ENCODE measurements around the gene NAT9.

NAT9 gene

DNA sequence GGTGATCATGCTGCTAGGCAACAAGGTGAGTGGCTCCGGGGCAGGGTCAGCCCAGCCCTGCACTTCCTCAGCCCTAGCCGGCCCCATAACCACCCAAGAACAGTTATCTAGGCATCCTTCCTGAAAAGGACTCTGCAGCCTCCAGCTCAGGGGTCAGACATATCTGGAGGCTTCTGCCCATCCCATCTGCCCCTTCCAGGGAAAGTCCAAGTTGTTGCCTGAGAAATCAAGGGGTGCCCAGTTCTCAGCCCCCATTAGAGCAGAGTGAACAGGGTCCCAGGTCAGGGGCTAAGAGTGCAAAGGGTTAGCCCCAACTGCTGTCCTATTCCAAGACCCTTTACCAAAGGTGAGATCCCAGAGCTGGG, 31.8 kb downstream of the NAT9 start:
- no peak for DNase-seq

DNA sequence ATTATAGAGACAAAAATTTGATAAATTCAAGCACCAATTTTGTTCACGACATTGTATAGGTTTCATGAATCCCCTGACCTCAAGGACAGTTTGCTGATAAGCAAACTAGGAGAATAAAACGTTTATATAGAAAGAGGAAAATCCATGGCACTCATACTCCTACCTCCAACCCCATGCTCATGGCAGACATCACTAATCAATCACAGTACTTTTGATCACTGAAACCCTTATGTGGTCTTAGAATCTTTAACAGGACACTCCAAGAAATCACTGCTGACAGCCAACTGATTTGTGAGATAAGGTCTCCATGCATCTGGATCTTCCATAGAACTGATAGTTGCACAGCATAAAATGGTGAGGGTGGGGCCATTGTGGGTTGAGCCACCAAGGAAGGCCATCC, 32.4 kb downstream of the NAT9 start:
- no peak for DNase-seq

DNA sequence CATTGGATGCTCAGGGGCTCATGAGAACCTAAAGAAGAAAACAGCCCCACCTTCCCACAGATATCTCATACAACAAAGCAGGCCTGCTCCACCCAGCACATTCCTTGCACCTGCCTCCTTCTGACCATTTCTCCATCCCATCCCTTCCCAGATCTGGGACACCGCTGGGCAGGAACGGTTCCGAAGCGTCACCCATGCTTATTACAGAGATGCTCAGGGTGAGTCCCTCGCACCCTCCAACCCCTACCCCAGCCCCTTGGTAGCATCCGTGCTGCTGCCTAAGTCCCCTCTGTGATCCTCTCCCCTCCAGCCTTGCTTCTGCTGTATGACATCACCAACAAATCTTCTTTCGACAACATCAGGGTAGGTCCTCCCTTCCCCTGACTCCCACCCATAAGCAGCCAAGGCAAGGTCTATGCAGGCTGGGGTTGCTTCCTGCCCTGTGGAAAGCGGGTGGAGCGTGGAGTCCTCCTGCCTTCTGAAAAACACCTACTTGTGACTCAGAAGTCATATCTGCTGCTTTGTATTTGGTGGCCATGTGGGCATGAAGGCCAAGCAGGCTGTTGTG, 33.1 kb downstream of the NAT9 start:
- DNase-seq: no peak

DNA sequence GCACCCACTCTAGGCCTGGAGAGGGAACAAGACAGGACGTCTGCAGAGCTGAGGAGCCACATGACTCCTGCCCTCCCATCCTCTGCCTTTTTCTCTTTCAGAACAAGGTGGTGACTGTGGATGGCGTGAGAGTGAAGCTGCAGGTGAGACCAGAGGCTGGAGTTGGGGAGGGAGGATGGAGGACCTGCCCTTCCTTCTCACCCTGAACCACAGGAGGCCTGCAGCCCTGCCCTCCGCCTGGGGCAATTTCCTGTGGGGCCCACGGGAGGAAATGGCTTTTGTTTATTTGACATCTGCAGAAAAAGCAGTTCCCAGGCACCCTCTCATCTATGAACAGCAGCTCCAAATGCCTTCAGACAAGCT, 34.0 kb downstream of the NAT9 start:
- DNase-seq: no peak

DNA sequence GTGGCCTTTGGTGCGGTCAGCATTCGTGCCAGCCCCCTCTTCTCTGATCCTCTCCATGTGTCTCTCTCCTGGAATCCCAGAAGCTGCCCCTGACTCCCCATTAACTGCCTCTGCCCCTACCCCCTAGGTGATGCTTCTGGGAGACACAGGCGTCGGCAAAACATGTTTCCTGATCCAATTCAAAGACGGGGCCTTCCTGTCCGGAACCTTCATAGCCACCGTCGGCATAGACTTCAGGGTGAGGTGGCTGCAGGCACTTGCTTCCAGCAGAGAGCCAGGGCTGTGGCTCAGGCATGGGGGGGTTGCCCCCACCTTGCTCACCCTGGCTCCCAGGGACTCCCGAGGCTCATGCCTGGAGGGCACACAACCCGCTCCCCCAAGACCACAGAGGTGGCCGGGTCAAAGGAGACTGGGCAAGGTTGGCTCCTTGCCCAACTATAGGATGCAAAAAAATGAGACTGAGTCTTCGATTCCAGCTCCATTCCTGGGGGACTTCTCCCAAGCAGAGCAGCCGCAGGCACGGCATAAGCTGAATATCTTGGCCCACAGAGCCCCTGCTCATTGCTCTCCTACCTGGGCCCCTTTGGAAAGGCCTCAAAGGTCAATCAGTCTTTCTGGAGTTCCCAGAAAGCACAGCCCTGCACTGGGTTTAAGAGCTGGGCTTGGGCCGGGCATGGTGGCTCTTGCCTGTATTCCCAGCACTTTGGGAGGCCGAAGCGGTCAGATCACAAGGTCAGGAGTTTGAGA, 35.3 kb downstream of the NAT9 start:
- DNase-seq: no peak

DNA sequence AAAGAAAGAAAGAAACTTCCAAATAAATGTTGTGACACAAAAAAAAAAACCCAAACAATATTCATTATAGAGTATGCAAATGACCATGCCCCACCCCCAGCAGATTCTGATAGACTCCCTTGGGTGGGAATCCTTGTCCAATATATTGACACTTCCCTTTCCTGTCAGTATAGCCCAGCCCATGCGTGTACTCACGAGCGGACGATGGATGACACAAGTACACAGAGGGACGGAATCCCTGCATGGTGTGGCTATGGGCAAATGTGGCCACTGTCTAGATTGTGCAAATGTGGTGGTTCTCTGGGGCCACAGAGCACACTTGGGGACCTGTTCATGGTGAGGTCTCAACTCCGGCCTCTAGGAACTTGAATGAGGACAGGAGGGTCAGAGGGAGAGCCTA, 36.0 kb downstream of the NAT9 start:
- no peak for DNase-seq

DNA sequence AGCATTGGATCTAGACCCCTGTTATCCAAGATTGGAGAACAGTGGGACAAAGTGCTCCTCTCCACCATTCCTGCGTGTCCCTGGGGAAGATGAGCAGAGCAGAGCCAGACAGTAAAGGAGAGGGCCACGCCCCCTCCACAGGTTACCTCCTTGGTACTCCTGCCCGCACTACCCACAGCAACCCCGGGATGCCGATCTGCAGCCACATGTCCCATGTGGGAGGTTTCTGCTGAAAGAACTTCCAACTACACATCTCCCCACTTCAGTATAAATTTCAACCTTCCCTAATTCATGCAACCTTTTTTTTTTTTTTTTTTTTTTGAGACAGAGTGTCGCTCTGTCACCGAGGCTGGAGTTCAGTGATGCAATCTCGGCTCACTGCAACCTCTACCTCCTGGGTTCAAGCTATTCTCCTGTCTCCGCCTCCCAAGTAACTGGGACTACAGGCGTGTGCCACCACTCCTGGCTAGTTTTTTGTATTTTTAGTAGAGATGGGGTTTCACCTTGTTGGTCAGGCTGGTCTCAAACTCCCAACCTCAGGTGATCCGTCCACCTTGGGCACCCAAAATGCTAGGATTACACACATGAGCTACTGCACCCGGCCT, 36.8 kb downstream of the NAT9 start:
- no peak for DNase-seq

DNA sequence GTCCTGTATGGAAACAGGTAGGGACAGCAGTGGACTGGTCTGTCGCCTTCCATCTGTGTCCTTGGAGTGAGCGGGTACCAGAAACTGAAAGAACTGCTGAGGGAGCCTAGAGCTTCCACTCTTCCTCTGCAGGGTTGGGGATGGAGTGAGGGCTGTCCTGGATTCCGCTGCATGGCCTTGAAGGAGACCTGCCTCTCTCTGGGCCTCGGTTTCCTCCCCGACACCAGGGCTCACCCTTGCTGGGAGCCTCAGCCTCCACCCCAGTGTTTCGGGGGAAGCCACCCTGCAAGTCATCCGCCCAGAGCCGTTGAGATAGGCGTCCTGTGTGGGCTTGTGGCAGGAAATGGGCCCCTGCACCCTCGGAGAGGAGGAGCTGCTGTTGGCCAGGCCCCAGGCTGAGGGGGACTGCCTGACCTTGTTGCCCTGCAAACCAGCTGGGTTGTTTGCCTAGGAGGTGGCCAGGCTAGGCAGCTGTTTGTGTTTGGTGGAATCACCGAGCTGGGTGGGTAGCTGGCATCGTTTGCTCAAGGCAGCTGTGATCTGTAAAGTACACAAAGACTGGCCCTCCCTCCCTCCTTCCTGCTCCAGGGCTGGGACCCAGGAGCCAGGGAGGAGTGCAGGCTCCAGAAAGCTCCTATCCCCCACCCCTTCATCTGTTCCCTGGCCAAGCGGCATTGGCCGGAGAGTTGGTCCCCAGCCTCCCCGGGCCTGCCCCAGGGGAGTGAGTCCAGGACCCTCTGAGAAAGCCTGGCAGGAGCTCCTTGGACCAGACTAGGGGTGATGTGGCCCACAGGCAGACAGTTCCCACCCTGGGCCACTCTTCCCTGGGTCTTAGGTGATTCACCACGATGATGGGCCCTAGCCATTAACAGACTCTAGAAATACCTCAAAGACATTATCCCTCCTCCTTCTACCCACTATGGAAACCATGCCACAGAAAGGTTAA, 37.8 kb downstream of the NAT9 start:
- DNase-seq: peak; percentile 68

DNA sequence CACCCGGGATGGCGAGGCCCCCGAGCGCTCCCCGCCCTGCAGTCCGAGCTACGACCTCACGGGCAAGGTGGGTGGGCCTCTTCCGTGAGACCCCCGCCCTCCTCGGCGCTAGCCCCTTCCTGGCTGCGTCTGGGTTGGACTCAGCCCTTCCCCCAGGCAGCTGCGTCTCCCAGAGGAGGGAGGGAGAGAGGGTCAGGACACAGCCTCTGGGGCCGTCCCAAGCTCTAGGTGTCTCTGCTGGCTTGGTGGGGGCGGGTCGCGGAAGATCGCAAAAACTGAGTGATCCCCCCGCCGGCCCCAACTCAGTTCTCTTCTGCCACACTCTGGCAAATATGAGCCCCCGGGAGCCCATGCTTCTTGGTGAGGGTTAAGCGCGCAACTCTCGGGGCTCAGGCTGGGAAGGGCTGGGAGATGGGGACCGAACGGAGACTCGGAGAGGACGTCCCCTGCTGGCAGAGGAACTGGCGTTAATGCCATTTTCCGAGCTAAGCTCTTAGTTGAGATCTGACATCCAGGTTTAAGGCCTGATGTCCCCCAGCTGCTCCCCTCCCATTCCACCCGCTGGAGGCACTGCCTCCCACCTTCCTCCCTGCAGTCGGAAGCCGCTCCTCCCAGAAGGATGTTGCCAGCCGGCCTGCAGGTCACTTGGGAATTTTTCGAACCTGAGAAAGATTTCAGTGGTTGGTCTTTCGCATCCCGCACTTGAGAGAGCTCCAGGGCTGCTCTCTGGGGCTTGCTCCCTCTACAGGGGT, 38.7 kb downstream of the NAT9 start:
- peak; percentile 48 for DNase-seq

DNA sequence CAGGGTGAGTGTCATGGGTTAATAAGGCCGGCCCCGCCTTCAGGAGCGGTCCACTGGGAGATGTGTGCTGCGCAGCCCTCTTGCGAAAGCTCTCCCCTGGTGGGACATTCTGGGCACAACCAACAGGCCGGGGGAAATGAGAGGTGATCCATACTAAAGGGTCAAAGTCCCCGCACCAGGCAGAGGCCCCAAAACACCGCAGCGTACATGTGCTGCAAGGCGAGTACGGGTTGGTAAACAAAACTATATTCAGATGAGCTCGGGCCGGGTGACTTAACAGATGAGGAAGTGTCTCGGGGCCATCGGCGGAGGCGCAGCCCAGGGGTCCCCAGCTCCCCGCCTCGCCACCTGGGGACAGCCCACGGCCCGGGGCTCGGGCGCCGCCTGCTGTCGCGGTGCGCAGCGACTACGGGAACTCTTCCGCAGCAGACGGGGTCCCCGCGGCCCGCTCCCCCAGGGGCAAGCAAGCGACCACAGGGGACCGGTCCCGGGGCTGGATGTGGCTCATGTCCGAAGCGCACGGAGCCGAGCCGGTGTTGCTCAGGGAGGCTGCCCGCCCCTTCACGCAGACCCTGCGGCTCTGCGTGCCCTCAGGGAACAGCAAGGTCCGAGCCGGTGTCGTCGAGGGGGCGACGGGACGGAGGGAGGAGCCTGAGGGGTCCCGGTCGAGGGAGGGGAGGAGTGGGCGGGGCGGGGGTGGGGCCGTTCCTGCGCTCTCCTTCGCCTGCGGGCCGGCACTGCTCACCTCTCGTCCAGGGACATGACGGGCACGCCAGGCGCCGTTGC, 39.4 kb downstream of the NAT9 start, which contains the start of gene RAB37:
Gene RAB37, plus strand, starts transcription at position 744 of the 786 bp plus-strand sequence. Its CDS starts 17 bp downstream, at position 761.
- peak; percentile 49 for DNase-seq

DNA sequence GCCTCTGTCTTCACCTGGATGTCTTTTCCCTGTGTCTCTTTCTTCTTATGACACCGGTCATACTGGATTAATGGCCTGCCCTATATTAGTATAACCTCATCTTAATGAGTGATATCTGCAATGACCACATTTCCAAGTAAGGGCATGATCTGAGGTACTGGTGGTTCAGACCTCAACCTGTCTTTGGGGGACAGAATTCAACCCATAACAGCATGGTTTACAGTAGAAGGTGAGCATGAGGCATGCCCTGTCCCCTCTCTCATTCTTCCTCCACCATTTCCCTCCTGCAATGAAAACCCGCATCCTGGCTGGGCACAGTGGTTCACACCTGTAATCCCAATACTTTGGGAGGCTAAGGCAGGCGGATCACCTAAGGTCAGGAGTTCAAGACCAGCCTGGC, 41.9 kb downstream of the NAT9 start:
- DNase-seq: no peak

DNA sequence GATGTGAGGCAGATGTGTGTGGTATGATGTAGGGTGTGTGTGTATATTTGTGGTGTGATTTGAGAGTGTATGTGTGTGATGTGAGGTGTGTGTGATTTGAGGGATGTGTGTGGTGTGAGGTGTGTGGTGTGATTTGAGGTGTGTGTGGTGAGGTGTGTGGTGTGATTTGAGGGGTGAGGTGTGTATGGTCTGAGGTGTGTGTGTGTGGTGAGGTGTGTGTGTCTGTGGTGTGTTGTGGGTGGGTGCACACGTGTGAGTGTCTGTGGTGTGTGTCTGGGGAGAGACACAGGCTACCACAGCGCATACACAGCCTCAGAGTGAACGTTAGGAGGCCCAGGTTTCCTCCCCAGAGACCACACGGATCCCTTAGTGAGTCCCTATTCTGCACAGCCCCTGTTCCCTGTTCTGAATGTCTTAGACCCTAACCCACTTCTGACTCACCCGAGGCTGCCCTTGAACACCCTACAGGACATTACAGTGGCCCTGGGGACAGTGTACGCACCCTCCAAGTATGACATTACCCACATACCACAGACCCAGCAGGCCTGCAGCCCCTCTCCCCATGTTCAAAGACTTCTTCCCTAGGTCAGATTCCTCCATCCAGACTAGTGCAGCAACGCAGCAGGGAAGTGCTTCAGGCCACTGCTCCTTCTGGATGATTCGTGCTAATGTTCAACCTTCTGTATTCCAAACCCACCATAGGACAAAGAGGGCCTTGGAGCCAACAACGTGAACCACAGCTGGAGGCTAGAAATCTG, 42.6 kb downstream of the NAT9 start:
- no peak for DNase-seq

DNA sequence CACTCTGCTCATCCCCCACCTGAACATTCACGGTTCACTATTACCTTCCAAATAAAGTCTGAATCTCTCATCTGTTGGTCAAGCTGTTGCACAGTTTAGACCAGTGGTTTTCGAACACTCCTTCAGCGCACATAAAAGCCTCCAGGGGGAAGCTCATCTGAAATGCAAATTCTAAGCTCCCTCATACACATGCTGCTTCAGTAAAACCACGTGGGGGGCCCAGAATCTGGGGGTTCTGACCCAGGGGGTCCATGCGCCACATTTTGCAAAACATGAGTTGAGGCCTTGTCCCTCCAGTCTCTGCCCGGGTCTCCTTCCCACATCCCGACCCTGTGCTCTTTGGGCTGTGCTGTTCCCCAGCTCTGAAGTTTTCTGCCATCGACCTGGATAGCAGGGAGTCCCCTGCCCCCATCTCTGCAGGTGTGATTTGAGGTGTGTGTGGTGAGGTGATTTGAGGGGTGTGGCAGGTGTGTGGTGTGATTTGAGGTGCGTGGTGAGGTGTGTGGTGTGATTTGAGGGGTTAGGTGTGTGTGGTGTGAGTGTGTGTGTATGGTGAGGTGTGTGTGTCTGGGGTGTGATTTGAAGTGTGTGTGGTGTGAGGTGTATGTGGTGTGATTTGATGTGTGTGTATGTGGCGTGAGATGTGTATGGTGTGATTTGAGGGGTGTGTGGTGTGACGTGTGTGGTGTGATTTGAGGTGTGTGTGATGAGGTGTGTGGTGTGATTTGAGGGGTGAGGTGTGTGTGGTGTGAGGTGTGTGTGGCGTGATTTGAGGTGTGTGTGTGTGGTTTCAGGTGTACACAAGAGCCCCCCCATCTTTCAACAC, 43.9 kb downstream of the NAT9 start:
- no peak for DNase-seq

DNA sequence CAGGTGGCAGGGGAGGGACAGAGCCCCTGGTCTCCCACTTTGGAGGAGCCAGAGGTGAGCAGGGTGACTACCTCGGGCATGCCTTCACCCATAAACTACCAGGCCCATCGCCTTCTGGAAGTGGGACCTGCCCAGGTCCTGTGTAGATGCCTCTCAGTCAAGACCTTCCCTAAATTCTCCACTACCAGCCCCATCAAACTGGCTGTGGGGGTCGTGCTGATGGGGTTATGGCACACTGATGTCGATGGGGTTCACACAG, 44.9 kb downstream of the NAT9 start:
- no peak for DNase-seq

DNA sequence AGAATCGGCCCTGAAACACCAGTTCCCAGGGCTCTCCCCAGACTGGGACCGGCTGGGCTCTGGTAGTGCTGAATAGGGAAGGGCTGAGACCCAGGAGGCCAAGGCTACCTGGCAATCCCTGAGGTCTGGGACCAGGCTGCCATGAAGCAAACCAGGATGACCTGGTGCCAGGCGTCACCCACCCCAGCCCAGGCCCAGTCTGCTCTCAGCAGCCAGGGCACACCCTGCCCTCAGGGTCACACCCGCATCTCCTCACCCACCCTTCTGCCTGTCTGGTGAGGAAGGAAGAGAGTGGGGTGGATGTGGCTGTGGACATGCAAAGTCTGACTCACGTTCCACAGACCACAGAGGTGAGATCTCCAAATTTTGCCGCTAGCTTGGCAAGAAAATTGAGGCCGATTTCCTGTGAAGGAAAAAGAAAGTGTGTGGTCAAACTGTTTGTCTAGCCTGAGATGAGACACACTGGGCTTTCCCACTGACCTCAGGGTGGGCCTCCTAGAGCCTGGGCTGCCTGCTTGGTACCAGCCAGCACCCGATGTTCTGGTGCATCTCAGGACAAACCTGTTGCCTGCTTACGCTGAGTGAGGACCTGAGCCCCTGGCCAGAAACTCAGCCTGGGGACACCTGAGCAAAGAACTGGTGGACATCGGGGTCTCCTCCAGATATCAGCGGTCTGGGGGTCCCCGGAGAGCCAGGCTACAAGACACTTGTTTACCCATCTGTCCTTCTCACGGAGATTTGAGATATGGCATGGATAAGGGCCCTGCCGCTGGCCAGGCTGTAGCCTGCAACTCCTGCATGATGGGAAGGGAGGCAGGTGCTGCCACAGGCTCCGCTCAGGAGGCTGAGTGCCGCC, 45.4 kb downstream of the NAT9 start:
- no peak for DNase-seq

DNA sequence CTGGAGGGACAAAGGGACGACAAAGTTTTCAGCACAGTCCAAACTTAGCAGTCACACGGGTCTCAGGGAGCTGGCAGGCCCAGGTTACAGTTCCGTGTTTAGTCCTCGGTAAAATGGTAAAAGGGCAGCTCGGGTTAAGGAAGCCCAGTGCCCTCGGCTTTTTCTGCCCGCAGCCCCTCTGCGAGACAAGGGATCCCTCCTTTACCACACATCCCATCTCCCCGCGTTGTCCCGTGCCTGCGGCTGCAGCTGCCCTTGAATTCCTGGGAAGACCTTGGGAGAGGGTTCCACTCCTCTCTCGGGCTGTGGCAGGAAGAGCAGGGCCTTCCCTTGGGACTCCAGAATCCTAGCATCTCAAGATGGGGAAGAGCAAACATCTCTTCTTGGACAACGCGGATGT, 46.3 kb downstream of the NAT9 start:
- DNase-seq: no peak

DNA sequence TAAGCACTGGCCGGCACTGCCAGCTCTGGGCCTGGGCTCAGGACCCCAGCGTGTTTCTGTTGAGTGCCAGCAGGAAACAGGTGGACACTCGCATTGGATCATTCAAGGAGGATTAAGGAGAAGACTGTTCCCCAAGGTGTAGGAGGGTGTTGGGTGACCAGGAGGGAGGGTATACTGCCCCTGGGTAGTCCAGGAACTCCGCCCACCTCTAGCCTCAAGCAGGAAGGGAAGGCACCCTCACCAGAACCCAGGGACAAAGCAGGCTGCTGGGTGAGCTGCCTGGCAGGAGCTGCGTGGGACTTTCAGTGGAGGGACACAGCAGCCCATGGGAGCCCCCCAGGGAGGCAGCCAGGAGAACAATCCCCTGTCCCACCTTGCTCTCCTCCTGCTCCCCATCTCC, 46.8 kb downstream of the NAT9 start:
- no peak for DNase-seq

DNA sequence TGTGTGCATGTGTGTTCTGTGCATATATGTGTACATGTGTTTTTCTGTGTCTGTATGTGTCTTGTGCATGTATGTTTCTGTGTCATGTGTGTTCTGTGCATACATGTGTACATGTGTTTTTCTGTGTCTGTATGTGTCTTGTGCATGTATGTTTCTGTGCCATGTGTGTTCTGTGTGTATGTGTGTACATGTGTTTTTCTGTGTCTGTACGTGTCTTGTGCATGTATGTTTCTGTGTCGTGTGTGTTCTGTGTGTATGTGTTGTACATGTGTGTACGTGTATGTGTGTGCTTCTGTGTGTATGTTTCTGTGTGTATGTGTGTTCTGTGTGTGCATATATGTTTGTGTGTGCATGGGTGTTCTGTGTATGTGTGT, 47.5 kb downstream of the NAT9 start:
- DNase-seq: no peak

DNA sequence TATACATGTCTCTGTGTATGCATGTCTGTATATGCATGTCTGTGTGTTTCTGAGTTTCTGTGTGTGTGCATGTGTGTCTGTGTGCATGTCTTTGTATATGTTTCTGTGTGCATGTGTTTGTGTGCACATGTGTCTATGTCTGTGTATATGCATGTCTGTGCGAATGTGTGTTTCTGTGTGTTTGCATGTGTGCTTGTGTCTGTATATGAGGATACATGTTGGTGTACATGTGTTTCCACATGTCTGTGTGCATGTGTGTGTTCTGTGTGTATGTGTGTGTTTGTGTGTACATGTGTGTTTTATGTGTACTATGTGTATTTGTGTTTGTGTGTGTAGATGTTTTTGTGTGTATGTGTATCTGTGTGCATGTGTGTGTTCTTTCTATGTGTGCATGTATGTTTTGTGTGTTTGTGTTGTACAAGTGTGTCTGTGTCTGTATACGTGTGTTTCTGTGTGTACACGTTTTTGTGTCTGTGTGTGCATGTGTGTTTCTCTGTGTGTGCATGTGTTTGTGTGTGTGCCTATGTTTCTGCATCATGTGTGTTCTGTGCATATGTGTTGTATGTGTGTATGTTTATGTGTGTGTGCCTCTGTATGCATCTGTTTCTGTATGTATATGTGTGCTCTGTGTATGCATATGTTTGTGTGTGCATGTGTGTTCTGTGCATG, 48.0 kb downstream of the NAT9 start:
- DNase-seq: no peak

Data from stimulated activated CD4-positive, alpha-beta T cell treated with anti-CD3 and anti-CD28 coated beads, Interleukin-4, amount 100 ng/mL, for 1 hour (primary cell).